ENCODE results near the gene LTBP3.
"Not testable (repeated sequence)": the region's sequence is repeated elsewhere in the genome, so short reads cannot be mapped to it uniquely, and the experiment has no call there.

The LTBP3 gene

DNA sequence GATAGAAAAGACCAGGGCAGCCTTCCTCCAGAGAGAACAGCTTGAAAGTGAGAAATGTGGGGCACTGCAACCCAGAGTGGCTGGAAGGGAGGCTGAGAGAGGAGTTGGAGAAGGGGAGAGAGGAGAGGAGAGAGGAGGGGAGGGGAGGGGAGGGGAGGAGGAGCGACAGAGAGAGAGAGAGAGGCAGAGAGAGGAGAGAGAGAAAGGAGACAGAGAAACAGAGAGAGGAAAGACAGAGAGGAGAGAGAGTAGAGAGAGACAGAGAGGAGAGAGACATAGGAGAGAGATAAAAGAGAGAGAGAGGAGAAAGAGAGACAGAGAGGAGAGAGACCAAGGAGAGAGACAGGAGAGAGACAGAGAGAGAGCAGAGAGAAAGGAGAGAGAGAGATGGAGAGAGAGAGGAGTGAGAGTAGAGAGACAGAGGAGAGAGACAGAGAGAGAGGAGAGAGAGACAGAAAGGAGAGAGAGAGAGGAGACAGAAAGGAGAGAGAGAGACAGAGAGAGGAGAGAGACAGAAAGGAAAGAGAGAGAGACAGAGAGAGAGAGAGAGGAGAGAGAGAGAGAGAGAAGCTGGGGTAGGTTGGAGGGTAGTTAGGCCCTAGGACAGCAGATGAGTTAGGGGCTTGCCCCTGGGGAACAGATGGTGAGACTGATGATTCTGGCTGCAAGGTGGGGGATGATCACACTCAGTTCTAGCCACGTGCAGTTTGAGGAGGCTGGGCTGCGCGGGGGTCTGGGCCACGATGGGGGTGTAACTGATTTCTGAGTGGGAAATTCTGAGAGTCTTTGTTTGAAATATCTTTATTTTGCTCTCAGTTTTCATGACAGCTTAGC, 41.8 kb downstream of the LTBP3 start:
- no peaks in the 10 kb centered on the region for H3K4me1 ChIP-seq (ENCODE audit: control insufficient read depth, insufficient read depth, low read length)
- H3K27me3 ChIP-seq (ENCODE audit: control insufficient read depth, insufficient read depth, low read length), result no peaks in the 10 kb centered on the region
- H3K9me3 ChIP-seq (ENCODE audit: control insufficient read depth, insufficient read depth, low read depth, low read length), result no peaks in the 10 kb centered on the region
- no peak overlapping the region for H3K9ac ChIP-seq (ENCODE audit: low read length)
- H3K4me3 ChIP-seq (ENCODE audit: low read depth, low read length), result no peak overlapping the region
- H3K27ac ChIP-seq (ENCODE audit: low read depth, low read length), result no peak overlapping the region
- H3K36me3 ChIP-seq (ENCODE audit: control insufficient read depth, insufficient read depth, low read length), result no peaks in the 10 kb centered on the region

DNA sequence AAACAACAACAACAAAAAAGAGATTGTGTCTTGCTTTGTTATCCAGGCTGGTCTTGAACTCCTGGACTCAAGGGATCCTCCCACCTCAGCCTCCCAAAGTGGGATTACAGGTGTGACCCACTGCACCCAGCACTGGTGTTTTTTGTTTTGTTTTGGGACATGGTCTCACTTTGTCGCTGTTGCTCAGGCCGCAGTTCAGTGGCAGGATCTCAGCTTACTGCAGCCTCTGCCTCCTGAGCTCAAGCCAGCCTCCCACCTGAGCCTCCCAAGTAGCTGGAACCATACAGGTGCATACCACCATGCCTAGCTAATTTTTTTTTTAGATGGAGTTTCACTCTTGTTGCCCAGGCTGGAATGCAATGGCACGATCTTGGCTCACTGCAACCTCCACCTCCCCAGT, 45.8 kb downstream of the LTBP3 start:
- H3K4me1 ChIP-seq (ENCODE audit: control insufficient read depth, insufficient read depth, low read length); H3K9ac ChIP-seq (ENCODE audit: low read length); H3K9me3 ChIP-seq (ENCODE audit: control insufficient read depth, insufficient read depth, low read depth, low read length); H3K36me3 ChIP-seq (ENCODE audit: control insufficient read depth, insufficient read depth, low read length); H3K4me3 ChIP-seq (ENCODE audit: low read depth, low read length); H3K27me3 ChIP-seq (ENCODE audit: control insufficient read depth, insufficient read depth, low read length); H3K27ac ChIP-seq (ENCODE audit: low read depth, low read length): not testable (repeated sequence)

DNA sequence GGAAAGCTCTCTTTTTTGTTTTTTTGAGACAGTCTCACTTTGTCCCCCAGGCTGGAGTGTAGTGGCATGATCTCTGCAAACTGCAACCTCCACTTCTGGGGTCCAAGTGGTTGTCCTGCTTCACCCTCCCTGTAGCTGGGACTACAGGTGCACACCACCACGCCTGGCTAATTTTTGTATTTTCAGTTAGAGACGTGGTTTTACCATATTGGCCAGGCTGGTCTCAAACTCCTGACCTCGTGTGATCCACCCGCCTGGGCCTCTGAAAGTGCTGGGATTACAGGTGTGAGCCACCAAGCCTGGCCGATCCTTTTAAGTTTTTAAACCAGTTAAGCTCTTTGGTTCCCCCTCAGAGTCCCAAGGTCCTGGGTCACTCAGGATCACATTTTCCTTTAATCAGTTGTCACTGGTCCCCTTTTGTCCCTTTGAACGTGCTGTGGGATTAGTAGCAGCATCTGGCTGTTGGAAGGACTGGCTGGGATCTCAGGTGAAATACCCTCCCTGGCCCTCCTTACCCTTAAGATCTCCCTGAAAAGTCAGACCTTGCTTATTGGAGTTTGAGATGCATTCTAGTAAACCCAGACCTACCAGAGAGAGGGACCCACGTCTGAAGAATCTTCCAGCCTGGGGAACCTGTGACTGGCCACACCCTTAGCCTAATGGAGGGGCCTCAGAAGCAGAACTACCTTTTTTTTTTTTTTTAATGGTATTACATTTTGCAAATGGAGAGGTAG, 51.2 kb downstream of the LTBP3 start:
- Histone ChIP-seq H3K36me3 (ENCODE audit: control insufficient read depth, insufficient read depth, low read length) (peaks cover 46% of the 10 kb centered on the region), H3K9ac (ENCODE audit: low read length) (no peak overlapping the region), H3K9me3 (ENCODE audit: control insufficient read depth, insufficient read depth, low read depth, low read length) (no peaks in the 10 kb centered on the region), H3K27me3 (ENCODE audit: control insufficient read depth, insufficient read depth, low read length) (no peaks in the 10 kb centered on the region), H3K27ac (ENCODE audit: low read depth, low read length) (no peak overlapping the region), H3K4me1 (ENCODE audit: control insufficient read depth, insufficient read depth, low read length) (peaks cover 12% of the 10 kb centered on the region; the same call in 1 of the 2 replicates), H3K4me3 (ENCODE audit: low read depth, low read length) (no peak overlapping the region; the same call in 1 of the 2 replicates)

GRCh38 chr11:65506290-65506771, 51.8 kb downstream of the LTBP3 start:
- Histone ChIP-seq H3K36me3 (ENCODE audit: control insufficient read depth, insufficient read depth, low read length) (peaks cover 52% of the 10 kb centered on the region), H3K27ac (ENCODE audit: low read depth, low read length) (no peak overlapping the region), H3K9ac (ENCODE audit: low read length) (no peak overlapping the region)

GRCh38 chr11:65505466-65506289, 52.5 kb downstream of the LTBP3 start:
- Histone ChIP-seq H3K9me3 (ENCODE audit: control insufficient read depth, insufficient read depth, low read depth, low read length) (no peaks in the 10 kb centered on the region), H3K4me3 (ENCODE audit: low read depth, low read length) (peak overlapping the region; percentile 95), H3K9ac (ENCODE audit: low read length) (peak overlapping the region; percentile 90), H3K36me3 (ENCODE audit: control insufficient read depth, insufficient read depth, low read length) (peaks cover 59% of the 10 kb centered on the region), H3K4me1 (ENCODE audit: control insufficient read depth, insufficient read depth, low read length) (peaks cover 12% of the 10 kb centered on the region; the same call in 1 of the 2 replicates), H3K27me3 (ENCODE audit: control insufficient read depth, insufficient read depth, low read length) (no peaks in the 10 kb centered on the region), H3K27ac (ENCODE audit: low read depth, low read length) (no peak overlapping the region)

More at GRCh38 chr11:65506290-65506771, 51.8 kb downstream of the LTBP3 start:
- no peaks in the 10 kb centered on the region for H3K9me3 ChIP-seq (ENCODE audit: control insufficient read depth, insufficient read depth, low read depth, low read length)
- peak overlapping the region; percentile 95 for H3K4me3 ChIP-seq (ENCODE audit: low read depth, low read length)
- H3K4me1 ChIP-seq (ENCODE audit: control insufficient read depth, insufficient read depth, low read length), result peaks cover 12% of the 10 kb centered on the region; the same call in 1 of the 2 replicates
- no peaks in the 10 kb centered on the region for H3K27me3 ChIP-seq (ENCODE audit: control insufficient read depth, insufficient read depth, low read length)

- H3K4me3 ChIP-seq (ENCODE audit: low read depth, low read length), result peak overlapping the region; percentile 95
- H3K27me3 ChIP-seq (ENCODE audit: control insufficient read depth, insufficient read depth, low read length), result no peaks in the 10 kb centered on the region
- peak overlapping the region; percentile 12; the same call in 1 of the 2 replicates for H3K27ac ChIP-seq (ENCODE audit: low read depth, low read length)
- H3K9me3 ChIP-seq (ENCODE audit: control insufficient read depth, insufficient read depth, low read depth, low read length), result no peaks in the 10 kb centered on the region
- peaks cover 12% of the 10 kb centered on the region; the same call in 1 of the 2 replicates for H3K4me1 ChIP-seq (ENCODE audit: control insufficient read depth, insufficient read depth, low read length)
- peak overlapping the region; percentile 90 for H3K9ac ChIP-seq (ENCODE audit: low read length)
- H3K36me3 ChIP-seq (ENCODE audit: control insufficient read depth, insufficient read depth, low read length), result peaks cover 67% of the 10 kb centered on the region
Observed at GRCh38 chr11:65504674-65505465, 53.3 kb downstream of the LTBP3 start.

DNA sequence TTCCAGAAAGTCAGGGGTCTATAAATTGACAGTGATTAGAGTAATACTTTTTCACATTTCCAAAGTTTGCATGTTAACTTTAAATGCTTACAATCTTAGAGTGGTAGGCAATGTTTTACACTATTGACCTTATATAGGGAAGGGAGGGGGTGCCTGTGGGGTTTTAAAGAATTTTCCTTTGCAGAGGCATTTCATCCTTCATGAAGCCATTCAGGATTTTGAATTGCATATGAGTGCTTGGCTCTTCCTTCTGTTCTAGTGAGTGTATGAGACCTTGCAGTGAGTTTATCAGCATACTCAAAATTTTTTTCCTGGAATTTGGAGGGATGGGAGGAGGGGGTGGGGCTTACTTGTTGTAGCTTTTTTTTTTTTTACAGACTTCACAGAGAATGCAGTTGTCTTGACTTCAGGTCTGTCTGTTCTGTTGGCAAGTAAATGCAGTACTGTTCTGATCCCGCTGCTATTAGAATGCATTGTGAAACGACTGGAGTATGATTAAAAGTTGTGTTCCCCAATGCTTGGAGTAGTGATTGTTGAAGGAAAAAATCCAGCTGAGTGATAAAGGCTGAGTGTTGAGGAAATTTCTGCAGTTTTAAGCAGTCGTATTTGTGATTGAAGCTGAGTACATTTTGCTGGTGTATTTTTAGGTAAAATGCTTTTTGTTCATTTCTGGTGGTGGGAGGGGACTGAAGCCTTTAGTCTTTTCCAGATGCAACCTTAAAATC, 54.0 kb downstream of the LTBP3 start:
- Histone ChIP-seq H3K36me3 (ENCODE audit: control insufficient read depth, insufficient read depth, low read length) (peaks cover 74% of the 10 kb centered on the region), H3K4me1 (ENCODE audit: control insufficient read depth, insufficient read depth, low read length) (peaks cover 12% of the 10 kb centered on the region; the same call in 1 of the 2 replicates), H3K27ac (ENCODE audit: low read depth, low read length) (peak overlapping the region; percentile 12; the same call in 1 of the 2 replicates), H3K9ac (ENCODE audit: low read length) (peak overlapping the region; percentile 90), H3K9me3 (ENCODE audit: control insufficient read depth, insufficient read depth, low read depth, low read length) (no peaks in the 10 kb centered on the region), H3K27me3 (ENCODE audit: control insufficient read depth, insufficient read depth, low read length) (no peaks in the 10 kb centered on the region), H3K4me3 (ENCODE audit: low read depth, low read length) (peak overlapping the region; percentile 95)

DNA sequence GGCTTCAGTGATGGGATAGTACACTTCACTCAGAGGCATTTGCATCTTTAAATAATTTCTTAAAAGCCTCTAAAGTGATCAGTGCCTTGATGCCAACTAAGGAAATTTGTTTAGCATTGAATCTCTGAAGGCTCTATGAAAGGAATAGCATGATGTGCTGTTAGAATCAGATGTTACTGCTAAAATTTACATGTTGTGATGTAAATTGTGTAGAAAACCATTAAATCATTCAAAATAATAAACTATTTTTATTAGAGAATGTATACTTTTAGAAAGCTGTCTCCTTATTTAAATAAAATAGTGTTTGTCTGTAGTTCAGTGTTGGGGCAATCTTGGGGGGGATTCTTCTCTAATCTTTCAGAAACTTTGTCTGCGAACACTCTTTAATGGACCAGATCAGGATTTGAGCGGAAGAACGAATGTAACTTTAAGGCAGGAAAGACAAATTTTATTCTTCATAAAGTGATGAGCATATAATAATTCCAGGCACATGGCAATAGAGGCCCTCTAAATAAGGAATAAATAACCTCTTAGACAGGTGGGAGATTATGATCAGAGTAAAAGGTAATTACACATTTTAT, 54.7 kb downstream of the LTBP3 start:
- no peak overlapping the region for H3K27ac ChIP-seq (ENCODE audit: low read depth, low read length)
- H3K4me3 ChIP-seq (ENCODE audit: low read depth, low read length), result peak overlapping the region; percentile 95
- peak overlapping the region; percentile 90 for H3K9ac ChIP-seq (ENCODE audit: low read length)
- H3K9me3 ChIP-seq (ENCODE audit: control insufficient read depth, insufficient read depth, low read depth, low read length), result no peaks in the 10 kb centered on the region
- no peaks in the 10 kb centered on the region for H3K27me3 ChIP-seq (ENCODE audit: control insufficient read depth, insufficient read depth, low read length)
- H3K36me3 ChIP-seq (ENCODE audit: control insufficient read depth, insufficient read depth, low read length), result peaks cover 74% of the 10 kb centered on the region
- H3K4me1 ChIP-seq (ENCODE audit: control insufficient read depth, insufficient read depth, low read length), result peaks cover 12% of the 10 kb centered on the region; the same call in 1 of the 2 replicates

DNA sequence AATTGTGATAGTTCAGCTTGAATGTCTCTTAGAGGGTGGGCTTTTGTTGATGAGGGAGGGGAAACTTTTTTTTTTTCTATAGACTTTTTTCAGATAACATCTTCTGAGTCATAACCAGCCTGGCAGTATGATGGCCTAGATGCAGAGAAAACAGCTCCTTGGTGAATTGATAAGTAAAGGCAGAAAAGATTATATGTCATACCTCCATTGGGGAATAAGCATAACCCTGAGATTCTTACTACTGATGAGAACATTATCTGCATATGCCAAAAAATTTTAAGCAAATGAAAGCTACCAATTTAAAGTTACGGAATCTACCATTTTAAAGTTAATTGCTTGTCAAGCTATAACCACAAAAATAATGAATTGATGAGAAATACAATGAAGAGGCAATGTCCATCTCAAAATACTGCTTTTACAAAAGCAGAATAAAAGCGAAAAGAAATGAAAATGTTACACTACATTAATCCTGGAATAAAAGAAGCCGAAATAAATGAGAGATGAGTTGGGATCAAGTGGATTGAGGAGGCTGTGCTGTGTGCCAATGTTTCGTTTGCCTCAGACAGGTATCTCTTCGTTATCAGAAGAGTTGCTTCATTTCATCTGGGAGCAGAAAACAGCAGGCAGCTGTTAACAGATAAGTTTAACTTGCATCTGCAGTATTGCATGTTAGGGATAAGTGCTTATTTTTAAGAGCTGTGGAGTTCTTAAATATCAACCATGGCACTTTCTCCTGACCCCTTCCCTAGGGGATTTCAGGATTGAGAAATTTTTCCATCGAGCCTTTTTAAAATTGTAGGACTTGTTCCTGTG, 55.4 kb downstream of the LTBP3 start:
- Histone ChIP-seq H3K4me3 (ENCODE audit: low read depth, low read length) (peak overlapping the region; percentile 95), H3K9ac (ENCODE audit: low read length) (peak overlapping the region; percentile 90), H3K4me1 (ENCODE audit: control insufficient read depth, insufficient read depth, low read length) (peaks cover 12% of the 10 kb centered on the region; the same call in 1 of the 2 replicates), H3K9me3 (ENCODE audit: control insufficient read depth, insufficient read depth, low read depth, low read length) (no peaks in the 10 kb centered on the region), H3K27ac (ENCODE audit: low read depth, low read length) (no peak overlapping the region), H3K36me3 (ENCODE audit: control insufficient read depth, insufficient read depth, low read length) (peaks cover 74% of the 10 kb centered on the region), H3K27me3 (ENCODE audit: control insufficient read depth, insufficient read depth, low read length) (no peaks in the 10 kb centered on the region)
